ENCODE measurements around the gene SLC46A3.

DNA sequence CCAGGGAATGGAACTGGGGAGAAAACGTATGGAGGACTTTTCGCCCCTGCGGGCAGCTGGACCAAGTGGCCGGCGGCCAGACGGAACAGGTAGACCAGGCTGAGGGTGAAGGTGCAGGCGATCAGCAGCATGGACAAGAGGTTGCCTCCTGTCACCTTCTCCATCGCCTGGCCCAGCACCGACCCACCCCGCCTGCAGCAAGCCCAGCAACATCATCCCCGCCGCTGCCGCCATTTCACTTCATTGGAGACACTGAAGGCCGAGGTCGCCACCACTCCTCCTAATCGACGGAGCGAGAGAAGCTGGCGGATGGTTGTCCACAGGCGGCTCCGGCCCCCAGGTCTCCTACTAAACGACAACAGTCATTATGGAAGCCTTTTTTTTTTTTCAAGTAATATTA is 5.0 kb upstream of the SLC46A3 start:
- TF ChIP-seq, protein P1, sequence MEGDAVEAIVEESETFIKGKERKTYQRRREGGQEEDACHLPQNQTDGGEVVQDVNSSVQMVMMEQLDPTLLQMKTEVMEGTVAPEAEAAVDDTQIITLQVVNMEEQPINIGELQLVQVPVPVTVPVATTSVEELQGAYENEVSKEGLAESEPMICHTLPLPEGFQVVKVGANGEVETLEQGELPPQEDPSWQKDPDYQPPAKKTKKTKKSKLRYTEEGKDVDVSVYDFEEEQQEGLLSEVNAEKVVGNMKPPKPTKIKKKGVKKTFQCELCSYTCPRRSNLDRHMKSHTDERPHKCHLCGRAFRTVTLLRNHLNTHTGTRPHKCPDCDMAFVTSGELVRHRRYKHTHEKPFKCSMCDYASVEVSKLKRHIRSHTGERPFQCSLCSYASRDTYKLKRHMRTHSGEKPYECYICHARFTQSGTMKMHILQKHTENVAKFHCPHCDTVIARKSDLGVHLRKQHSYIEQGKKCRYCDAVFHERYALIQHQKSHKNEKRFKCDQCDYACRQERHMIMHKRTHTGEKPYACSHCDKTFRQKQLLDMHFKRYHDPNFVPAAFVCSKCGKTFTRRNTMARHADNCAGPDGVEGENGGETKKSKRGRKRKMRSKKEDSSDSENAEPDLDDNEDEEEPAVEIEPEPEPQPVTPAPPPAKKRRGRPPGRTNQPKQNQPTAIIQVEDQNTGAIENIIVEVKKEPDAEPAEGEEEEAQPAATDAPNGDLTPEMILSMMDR (IDR thresholded peaks at IDR 0.05), result no peak
- TF ChIP-seq POLR2A (IDR thresholded peaks at IDR 0.05), result no peak

Measured in body of pancreas (tissue), 4 donors.